Mesenchymal stem cell (in vitro differentiated cells and primary cell): ENCODE data around the gene ERP44.
A peak's percentile ranks its signal among the peaks of the same experiment; 100 is the strongest.

Experiments used
- DNase-seq: peaks from one replicate; pipeline ENCODE4 v3.0.0-alpha.2; 2013
- H2AFZ ChIP-seq: one replicate; pipeline ENCODE4 v1.6.1; 2013; ENCODE audit warnings: low read depth, mild to moderate bottlenecking, control low read depth, inconsistent platforms, low read length, moderate library complexity
- H2AK5ac ChIP-seq: 2 replicates; pipeline ENCODE4 v1.6.1; 2013; ENCODE audit warnings: low read length, moderate library complexity, mild to moderate bottlenecking, inconsistent platforms; ENCODE audit not compliant: severe bottlenecking
- H2BK120ac ChIP-seq: one replicate; pipeline ENCODE4 v1.6.1; 2013; ENCODE audit warnings: low read depth, mild to moderate bottlenecking, inconsistent platforms, low read length, moderate library complexity
- H2BK12ac ChIP-seq, 2 experiments: one replicate each; pipeline ENCODE4 v1.6.1; 2013; ENCODE audit warnings: inconsistent platforms in 2 of 2, low read length in 2 of 2, mild to moderate bottlenecking in 2 of 2, moderate library complexity in 2 of 2, control low read depth in 1 of 2
- H2BK15ac ChIP-seq: one replicate; pipeline ENCODE4 v1.6.1; 2013; ENCODE audit warnings: mild to moderate bottlenecking, low read depth, inconsistent platforms; ENCODE audit not compliant: poor library complexity, severe bottlenecking
- H2BK5ac ChIP-seq: 2 replicates; pipeline ENCODE4 v1.6.1; 2013; ENCODE audit warnings: low read depth, mild to moderate bottlenecking, low read length, control low read depth, inconsistent platforms; ENCODE audit not compliant: poor library complexity, severe bottlenecking
- H3K14ac ChIP-seq, 2 experiments: one replicate each; pipeline ENCODE4 v1.6.1; 2013; ENCODE audit warnings: inconsistent platforms in 2 of 2, low read length in 2 of 2, control low read depth in 1 of 2, mild to moderate bottlenecking in 1 of 2, moderate library complexity in 1 of 2
- H3K18ac ChIP-seq, 2 experiments: one replicate each; pipeline ENCODE4 v1.6.1; 2013; ENCODE audit warnings: inconsistent platforms in 2 of 2, low read length in 2 of 2, control low read depth in 1 of 2, low read depth in 1 of 2, mild to moderate bottlenecking in 1 of 2
- H3K23ac ChIP-seq, 2 experiments: one replicate each; pipeline ENCODE4 v1.6.1; 2013; ENCODE audit warnings: inconsistent platforms in 2 of 2, low read length in 2 of 2, mild to moderate bottlenecking in 2 of 2, moderate library complexity in 2 of 2, control low read depth in 1 of 2
- H3K27ac ChIP-seq: 2 replicates; pipeline ENCODE4 v1.5.1; 2013; ENCODE audit warnings: mild to moderate bottlenecking, moderate library complexity, low read length, control low read depth, inconsistent platforms; ENCODE audit not compliant: poor library complexity, severe bottlenecking
- H3K27me3 ChIP-seq, 2 experiments: 2 replicates each; pipeline versions ENCODE4 v1.6.1 to v1.7.0; 2013; ENCODE audit warnings: low read length in 2 of 2, mild to moderate bottlenecking in 2 of 2, moderate library complexity in 2 of 2, control low read depth in 1 of 2, inconsistent platforms in 1 of 2; ENCODE audit not compliant: control insufficient read depth in 1 of 2, insufficient read depth in 1 of 2
- H3K36me3 ChIP-seq, 2 experiments: 2 replicates each; pipeline versions ENCODE4 v1.6.1 to v1.7.0; 2013; ENCODE audit warnings: low read length in 2 of 2, control low read depth in 1 of 2, inconsistent platforms in 1 of 2, low read depth in 1 of 2, mild to moderate bottlenecking in 1 of 2; ENCODE audit not compliant: insufficient read depth in 2 of 2, control insufficient read depth in 1 of 2
- H3K4ac ChIP-seq, 2 experiments: one replicate each; pipeline ENCODE4 v1.6.1; 2013; ENCODE audit warnings: inconsistent platforms in 2 of 2, low read length in 2 of 2, mild to moderate bottlenecking in 2 of 2, moderate library complexity in 2 of 2, control low read depth in 1 of 2, low read depth in 1 of 2
- H3K4me1 ChIP-seq: 2 replicates; pipeline ENCODE4 v1.6.1; 2013; ENCODE audit warnings: low read depth, low read length, control low read depth; ENCODE audit not compliant: control insufficient read depth, insufficient read depth
- H3K4me2 ChIP-seq: 2 replicates; pipeline ENCODE4 v1.6.1; 2013; ENCODE audit warnings: low read length, mild to moderate bottlenecking, inconsistent platforms; ENCODE audit not compliant: poor library complexity, severe bottlenecking
- H3K4me3 ChIP-seq, 2 experiments: 2 replicates each; pipeline versions ENCODE4 v1.5.1 to v1.7.0; 2013; ENCODE audit warnings: low read length in 2 of 2, mild to moderate bottlenecking in 2 of 2, control low read depth in 1 of 2, low read depth in 1 of 2; ENCODE audit not compliant: insufficient read depth in 1 of 2
- H3K79me1 ChIP-seq: replicated peaks from 2 replicates; pipeline ENCODE4 v1.6.1; 2013; ENCODE audit warnings: mild to moderate bottlenecking, control low read depth, low read length, inconsistent platforms; ENCODE audit not compliant: poor library complexity, severe bottlenecking
- H3K9ac ChIP-seq: 2 replicates; pipeline ENCODE4 v1.7.0; 2013; ENCODE audit warnings: mild to moderate bottlenecking, low read length, moderate library complexity
- H3K9me3 ChIP-seq: 2 replicates; pipeline ENCODE4 v1.7.0; 2013; ENCODE audit warnings: mild to moderate bottlenecking, low read length; ENCODE audit not compliant: control insufficient read depth
- H4K8ac ChIP-seq: one replicate; pipeline ENCODE4 v1.6.1; 2013; ENCODE audit warnings: inconsistent platforms, mild to moderate bottlenecking, low read length, moderate library complexity
- H4K91ac ChIP-seq: one replicate; pipeline ENCODE4 v1.6.1; 2013; ENCODE audit warnings: mild to moderate bottlenecking, low read length, inconsistent platforms
- WGBS: methylation state at CpG from one replicate; pipeline ENCODE4 v1.1.7; 2013; ENCODE audit warnings: mixed read lengths; 5-methylcytosine and 5-hydroxymethylcytosine counted together

The ERP44 gene

DNA sequence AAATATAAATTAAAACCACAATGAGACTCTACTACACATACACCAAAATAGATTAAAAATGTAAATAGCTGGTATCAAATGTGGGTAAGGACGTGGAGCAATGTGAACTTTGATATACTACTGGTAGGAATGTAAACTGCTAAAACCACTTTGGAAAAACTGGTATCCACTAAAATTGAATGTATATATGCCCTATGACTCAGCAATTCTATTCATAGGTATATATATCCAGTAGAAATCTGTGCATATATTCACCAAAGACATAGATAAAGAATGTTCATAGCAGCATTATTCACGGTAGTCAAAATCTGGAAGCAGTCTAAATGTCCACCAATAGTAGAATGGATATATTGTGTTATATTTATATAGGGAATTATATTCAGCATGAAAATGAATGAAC lies 85.2 kb downstream of the ERP44 start:
- Histone ChIP-seq H4K8ac (no peak overlapping the region), H3K79me1 (peaks cover 7% of the 10 kb centered on the region), H3K18ac (no peak overlapping the region), H3K9ac (no peak overlapping the region), H2AK5ac (no peak overlapping the region), H3K27me3 (no peaks in the 10 kb centered on the region), H2BK12ac (no peak overlapping the region), H3K14ac (no peak overlapping the region), H3K4ac (no peak overlapping the region), H2BK120ac (no peak overlapping the region), H3K36me3 (peaks cover 9 to 55% of the 10 kb centered on the region in 2 experiments), H2BK5ac (no peak overlapping the region), H3K4me3 (no peak overlapping the region), H2BK15ac (no peak overlapping the region), H3K23ac (no peak overlapping the region), H3K4me1 (no peaks in the 10 kb centered on the region), H4K91ac (no peak overlapping the region), H2AFZ (no peak overlapping the region), H3K4me2 (no peak overlapping the region), H3K27ac (no peak overlapping the region), H3K9me3 (peaks cover 8% of the 10 kb centered on the region)
- no peak for DNase-seq
- no CpG with 5 or more reads among the region's 2 CpGs for WGBS

DNA sequence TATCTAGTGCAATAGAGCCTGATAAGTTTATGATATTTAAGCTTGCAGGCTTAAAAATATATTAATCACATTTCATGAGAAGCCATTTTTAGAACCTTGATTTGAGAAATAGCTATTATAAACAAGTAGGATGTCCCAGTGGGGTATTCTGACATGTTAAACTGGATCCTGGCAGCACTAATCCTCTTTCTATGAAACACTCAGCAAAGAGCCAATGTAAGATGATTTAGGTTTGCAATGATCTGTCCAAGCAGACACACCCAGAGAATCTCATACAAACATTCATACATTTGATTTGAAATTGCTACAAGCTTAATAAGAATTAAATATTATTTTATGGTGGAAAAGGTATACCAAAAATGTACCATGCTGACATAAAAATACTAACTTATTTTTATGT lies 86.5 kb downstream of the ERP44 start:
- no peak overlapping the region for H3K23ac ChIP-seq
- no peak overlapping the region for H4K8ac ChIP-seq
- no peak overlapping the region for H4K91ac ChIP-seq
- H2AK5ac ChIP-seq, result no peak overlapping the region
- H3K9me3 ChIP-seq, result peaks cover 8% of the 10 kb centered on the region
- no peak overlapping the region for H3K27ac ChIP-seq
- no peak overlapping the region for H3K14ac ChIP-seq
- no peak overlapping the region for H3K4me2 ChIP-seq
- peaks cover 9 to 45% of the 10 kb centered on the region in 2 experiments for H3K36me3 ChIP-seq
- no peak overlapping the region for H2BK15ac ChIP-seq
- no peak for DNase-seq
- H3K27me3 ChIP-seq, result no peaks in the 10 kb centered on the region
- H2BK5ac ChIP-seq, result no peak overlapping the region
- no peak overlapping the region for H2BK12ac ChIP-seq
- H3K4ac ChIP-seq, result no peak overlapping the region
- no peak overlapping the region for H3K18ac ChIP-seq
- peaks cover 6% of the 10 kb centered on the region for H3K79me1 ChIP-seq
- no peak overlapping the region for H3K9ac ChIP-seq
- no peak overlapping the region for H2AFZ ChIP-seq
- no peak overlapping the region for H2BK120ac ChIP-seq
- no peaks in the 10 kb centered on the region for H3K4me1 ChIP-seq
- no peak overlapping the region for H3K4me3 ChIP-seq

DNA sequence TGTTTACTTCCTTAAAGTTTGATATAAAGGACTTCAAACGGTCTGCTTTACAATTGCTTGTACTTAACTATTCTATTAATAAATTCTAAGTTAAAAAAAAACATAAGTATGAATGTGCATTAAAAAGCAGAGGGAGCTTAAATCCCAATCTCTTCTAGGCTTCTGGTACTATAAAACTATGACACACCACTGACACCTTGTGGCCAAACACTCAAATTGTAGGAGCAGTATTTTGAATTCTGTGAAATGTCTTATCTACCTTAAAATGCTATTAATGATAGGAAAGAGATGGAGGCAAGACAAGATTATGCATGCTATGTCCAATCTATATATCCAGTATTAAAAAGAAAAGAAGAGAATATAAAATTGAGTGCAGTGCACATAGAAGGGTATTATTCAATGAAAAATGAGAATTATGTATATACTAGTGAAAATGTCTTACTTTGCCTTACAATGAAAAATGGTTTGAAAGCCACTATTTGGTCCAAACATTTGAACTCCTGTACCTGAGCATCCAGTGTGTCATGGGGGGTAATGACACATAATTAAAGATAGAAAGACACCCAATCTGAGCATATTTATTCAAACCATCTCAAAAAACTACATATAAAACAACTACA lies 87.6 kb downstream of the ERP44 start:
- Histone ChIP-seq H3K14ac (no peak overlapping the region), H4K91ac (no peak overlapping the region), H3K23ac (no peak overlapping the region), H3K9ac (no peak overlapping the region), H2AK5ac (no peak overlapping the region), H3K27ac (no peak overlapping the region), H3K27me3 (no peaks in the 10 kb centered on the region), H3K9me3 (peaks cover 8% of the 10 kb centered on the region), H3K18ac (no peak overlapping the region), H3K79me1 (peaks cover 6% of the 10 kb centered on the region), H3K36me3 (peaks cover 9 to 43% of the 10 kb centered on the region in 2 experiments), H4K8ac (no peak overlapping the region), H2BK120ac (no peak overlapping the region), H3K4me1 (no peaks in the 10 kb centered on the region), H3K4ac (no peak overlapping the region), H3K4me2 (no peak overlapping the region), H2BK12ac (no peak overlapping the region), H2BK15ac (no peak overlapping the region), H3K4me3 (no peak overlapping the region), H2AFZ (no peak overlapping the region), H2BK5ac (no peak overlapping the region)
- WGBS, result no CpG with 5 or more reads among the region's 1 CpG
- DNase-seq, result peak; percentile 28

DNA sequence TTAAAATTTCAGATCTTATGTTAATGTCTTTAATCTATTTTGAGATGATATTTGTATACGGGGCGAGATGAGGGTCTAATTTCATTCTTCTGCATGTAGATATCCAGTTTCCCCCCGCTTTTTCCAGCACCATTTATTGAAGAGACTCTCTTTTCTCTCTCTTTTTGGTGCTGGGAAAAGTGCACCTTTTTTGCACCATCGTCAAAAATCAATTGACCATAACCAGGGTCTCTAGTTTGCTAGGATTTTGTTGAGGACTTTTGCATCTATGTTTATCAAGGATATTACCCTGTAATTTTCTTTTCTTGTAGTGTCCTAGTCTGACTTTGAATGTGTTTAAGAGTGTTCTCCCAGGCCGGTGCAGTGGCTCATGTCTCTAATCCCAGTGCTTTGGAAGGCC lies 99.0 kb downstream of the ERP44 start:
- Histone ChIP-seq H2AFZ (no peak overlapping the region), H3K14ac (no peak overlapping the region), H2BK5ac (no peak overlapping the region), H4K8ac (no peak overlapping the region), H3K4ac (no peak overlapping the region), H3K9ac (no peak overlapping the region), H3K18ac (no peak overlapping the region), H3K4me3 (no peak overlapping the region), H4K91ac (no peak overlapping the region), H2BK120ac (no peak overlapping the region), H3K27ac (no peak overlapping the region), H3K27me3 (no peaks in the 10 kb centered on the region), H2AK5ac (no peak overlapping the region), H3K79me1 (peaks cover 7% of the 10 kb centered on the region), H3K9me3 (peaks cover 15% of the 10 kb centered on the region), H3K4me2 (no peak overlapping the region), H3K4me1 (peaks cover 1% of the 10 kb centered on the region), H2BK12ac (no peak overlapping the region), H3K36me3 (peaks cover 19 to 42% of the 10 kb centered on the region in 2 experiments), H2BK15ac (no peak overlapping the region), H3K23ac (no peak overlapping the region)
- no peak for DNase-seq
- 100% methylated on average over 4 of the region's 5 CpGs for WGBS
